Activated naive CD4-positive, alpha-beta T cell treated with anti-CD3 and anti-CD28 coated beads, Interleukin-2, amount 10 ng/mL, durations not matched to agents 7 days and 5 days (primary cell): ENCODE results near the gene MUC4.
A peak's percentile ranks its signal among the peaks of the same experiment; 100 is the strongest.
"Not testable (repeated sequence)": the region's sequence is repeated elsewhere in the genome, so short reads cannot be mapped to it uniquely, and the experiment has no call there.

ENCODE experiments used
- CTCF ChIA-PET: fragments of 350-600 bp; sonication (Branson Sonifier 250); formaldehyde crosslinking; loops from one replicate; lab custom pipeline; 2021; ENCODE audit warnings: antibody characterized with exemption; lab: Charles Lee
- DNase-seq: peaks from one replicate; pipeline ENCODE4 v3.0.0-alpha.2; 2020
- H3K27ac Mint-ChIP-seq: one replicate; pipeline ENCODE4 v1.8.0; 2021; ENCODE audit warnings: mild to moderate bottlenecking, moderate library complexity, mixed read lengths
- H3K27me3 Mint-ChIP-seq: one replicate; pipeline ENCODE4 v1.8.0; 2021; ENCODE audit warnings: mild to moderate bottlenecking, mixed read lengths
- H3K36me3 Mint-ChIP-seq: one replicate; pipeline ENCODE4 v1.8.0; 2021; ENCODE audit warnings: mixed read lengths
- H3K4me1 Mint-ChIP-seq: one replicate; pipeline ENCODE4 v1.8.0; 2021; ENCODE audit warnings: mixed read lengths
- H3K4me3 Mint-ChIP-seq: one replicate; pipeline ENCODE4 v1.8.0; 2021; ENCODE audit warnings: mild to moderate bottlenecking, moderate library complexity, mixed read lengths
- H3K9me3 Mint-ChIP-seq: one replicate; pipeline ENCODE4 v1.8.0; 2021; ENCODE audit warnings: mixed read lengths

MUC4 gene

GRCh38 chr3:195770841-195771645 lies 40.7 kb downstream of the MUC4 start:
- H3K36me3 Mint-ChIP-seq, H3K9me3 Mint-ChIP-seq, H3K4me3 Mint-ChIP-seq, H3K4me1 Mint-ChIP-seq, H3K27me3 Mint-ChIP-seq: not testable (repeated sequence)
- peak; percentile 21 for DNase-seq
- peak overlapping the region; percentile 14 for H3K27ac Mint-ChIP-seq
- CTCF ChIA-PET = interaction anchor here (1.2 kb wide), 1 partner anchor 12 kb away, joined by 3 read pairs; no protein-coding TSS in a partner anchor

- CTCF ChIA-PET = interaction anchor here (1.2 kb wide), 1 partner anchor 11 kb away, joined by 3 read pairs; no protein-coding TSS in a partner anchor
- H3K4me1 Mint-ChIP-seq = no peaks in the 10 kb centered on the region
- peaks cover 5% of the 10 kb centered on the region for H3K9me3 Mint-ChIP-seq
- H3K27me3 Mint-ChIP-seq = peaks cover 10% of the 10 kb centered on the region
- peak; percentile 8 for DNase-seq
- no peak overlapping the region for H3K27ac Mint-ChIP-seq
- no peak overlapping the region for H3K4me3 Mint-ChIP-seq
- H3K36me3 Mint-ChIP-seq = no peaks in the 10 kb centered on the region
These were observed 41.5 kb downstream of the MUC4 start for GRCh38 chr3:195770081-195770840.

- peak; percentile 11 for DNase-seq
- Mint-ChIP-seq H3K27me3 (peaks cover 16% of the 10 kb centered on the region), H3K27ac (no peak overlapping the region), H3K36me3 (no peaks in the 10 kb centered on the region), H3K4me1 (no peaks in the 10 kb centered on the region), H3K9me3 (peaks cover 5% of the 10 kb centered on the region), H3K4me3 (no peak overlapping the region)
- CTCF ChIA-PET = interaction anchor here (1.2 kb wide), 1 partner anchor 10 kb away, joined by 3 read pairs; no protein-coding TSS in a partner anchor
These were observed 42.2 kb downstream of the MUC4 start for GRCh38 chr3:195769551-195769950.

DNA sequence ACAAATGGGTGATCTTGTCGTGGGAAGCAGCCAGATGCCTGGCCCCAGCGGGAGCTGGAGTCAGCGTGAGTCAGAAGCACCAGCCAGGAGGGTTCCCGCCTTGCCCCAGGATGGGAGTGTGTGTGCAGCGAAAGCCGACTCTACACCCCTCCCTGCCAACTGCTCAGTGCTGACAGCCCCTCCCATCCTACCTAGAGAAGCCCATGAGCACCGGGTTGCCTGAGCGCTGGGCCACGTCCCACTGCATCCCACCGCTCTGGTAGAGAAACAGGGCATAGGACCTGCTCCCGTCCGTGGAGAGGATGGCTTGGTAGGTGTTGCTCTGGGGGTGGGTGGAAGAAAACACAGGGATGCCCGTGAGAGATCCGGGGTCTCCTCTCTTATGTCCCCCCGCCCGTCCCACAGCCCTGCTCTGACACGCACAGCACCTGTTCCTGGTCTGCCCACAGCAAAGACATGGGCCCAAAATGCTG lies 42.9 kb downstream of the MUC4 start:
- peak; percentile 8 for DNase-seq
- no peaks in the 10 kb centered on the region for H3K4me1 Mint-ChIP-seq
- no peaks in the 10 kb centered on the region for H3K36me3 Mint-ChIP-seq
- peaks cover 23% of the 10 kb centered on the region for H3K27me3 Mint-ChIP-seq
- no peak overlapping the region for H3K27ac Mint-ChIP-seq
- H3K9me3 Mint-ChIP-seq = peaks cover 5% of the 10 kb centered on the region
- CTCF ChIA-PET = no interaction called here
- no peak overlapping the region for H3K4me3 Mint-ChIP-seq

DNA sequence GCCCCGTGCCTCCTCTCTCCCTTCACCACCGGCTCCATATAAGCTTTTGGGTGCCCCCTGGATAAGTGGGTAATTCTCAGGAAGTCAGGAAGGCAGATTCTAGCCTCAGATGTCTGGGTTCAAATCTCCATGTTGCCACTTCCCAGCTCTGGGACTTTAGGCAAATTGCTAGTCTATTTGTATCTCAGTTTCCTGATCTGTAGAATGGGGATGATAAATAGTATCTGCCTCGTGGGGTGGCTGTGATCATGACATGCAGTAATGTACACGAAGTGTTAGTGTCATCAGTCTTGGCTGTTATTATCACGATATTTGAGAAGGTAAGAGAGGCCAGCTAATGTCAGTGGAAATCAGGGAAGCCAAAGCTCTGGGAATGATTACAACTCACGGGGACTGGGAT lies 43.3 kb downstream of the MUC4 start:
- Mint-ChIP-seq H3K9me3 (peaks cover 5% of the 10 kb centered on the region), H3K36me3 (no peaks in the 10 kb centered on the region), H3K27me3 (peaks cover 28% of the 10 kb centered on the region), H3K4me3 (no peak overlapping the region), H3K4me1 (no peaks in the 10 kb centered on the region), H3K27ac (no peak overlapping the region)
- CTCF ChIA-PET = no interaction called here
- DNase-seq = no peak

DNA sequence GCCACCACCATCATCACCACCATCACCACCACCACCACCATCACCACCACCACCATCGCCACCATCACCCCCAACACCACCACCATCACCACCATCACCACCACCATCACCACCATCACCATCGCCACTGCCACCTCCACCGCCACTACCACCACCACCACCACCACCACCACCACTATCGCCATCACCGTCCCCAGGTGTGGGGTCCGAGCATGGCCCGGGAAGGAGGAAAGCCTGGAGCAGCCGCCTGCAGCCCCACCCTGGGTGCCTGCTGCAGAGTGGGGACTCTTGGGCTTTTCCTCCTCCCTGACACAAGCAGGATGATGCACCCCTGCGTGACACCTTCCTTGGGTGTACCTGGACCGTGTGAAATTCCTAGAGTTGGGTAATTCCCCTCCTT lies 43.9 kb downstream of the MUC4 start:
- no peak overlapping the region for H3K4me3 Mint-ChIP-seq
- CTCF ChIA-PET = no interaction called here
- H3K27ac Mint-ChIP-seq = no peak overlapping the region
- peaks cover 2% of the 10 kb centered on the region for H3K4me1 Mint-ChIP-seq
- peak; percentile 10 for DNase-seq
- H3K9me3 Mint-ChIP-seq = peaks cover 5% of the 10 kb centered on the region
- H3K36me3 Mint-ChIP-seq = peaks cover 1% of the 10 kb centered on the region
- H3K27me3 Mint-ChIP-seq = peaks cover 34% of the 10 kb centered on the region

DNA sequence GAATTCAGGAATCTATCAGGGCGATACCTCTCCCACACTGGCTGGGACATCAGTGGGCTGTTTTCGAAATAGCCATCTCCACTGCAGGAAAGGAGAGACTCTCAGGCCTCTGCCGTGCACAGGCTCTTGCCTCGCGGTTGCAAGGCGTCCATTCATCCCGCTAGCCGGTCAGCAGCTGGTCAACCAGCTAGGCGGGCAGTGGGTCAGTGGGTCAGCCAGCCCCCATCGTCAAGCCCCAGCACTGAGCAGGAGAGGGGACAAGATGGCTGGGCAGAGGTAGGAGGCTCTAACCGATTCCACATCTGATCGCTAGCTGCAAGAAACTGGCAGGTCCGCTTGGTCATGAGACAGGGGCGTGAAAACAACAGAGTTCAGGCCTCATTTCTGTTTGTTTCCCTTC lies 45.1 kb downstream of the MUC4 start:
- Mint-ChIP-seq H3K27ac (no peak overlapping the region), H3K9me3 (peaks cover 3% of the 10 kb centered on the region), H3K4me1 (peaks cover 2% of the 10 kb centered on the region), H3K36me3 (peaks cover 1% of the 10 kb centered on the region), H3K4me3 (no peak overlapping the region), H3K27me3 (peaks cover 43% of the 10 kb centered on the region)
- CTCF ChIA-PET = no interaction called here
- peak; percentile 7 for DNase-seq

DNA sequence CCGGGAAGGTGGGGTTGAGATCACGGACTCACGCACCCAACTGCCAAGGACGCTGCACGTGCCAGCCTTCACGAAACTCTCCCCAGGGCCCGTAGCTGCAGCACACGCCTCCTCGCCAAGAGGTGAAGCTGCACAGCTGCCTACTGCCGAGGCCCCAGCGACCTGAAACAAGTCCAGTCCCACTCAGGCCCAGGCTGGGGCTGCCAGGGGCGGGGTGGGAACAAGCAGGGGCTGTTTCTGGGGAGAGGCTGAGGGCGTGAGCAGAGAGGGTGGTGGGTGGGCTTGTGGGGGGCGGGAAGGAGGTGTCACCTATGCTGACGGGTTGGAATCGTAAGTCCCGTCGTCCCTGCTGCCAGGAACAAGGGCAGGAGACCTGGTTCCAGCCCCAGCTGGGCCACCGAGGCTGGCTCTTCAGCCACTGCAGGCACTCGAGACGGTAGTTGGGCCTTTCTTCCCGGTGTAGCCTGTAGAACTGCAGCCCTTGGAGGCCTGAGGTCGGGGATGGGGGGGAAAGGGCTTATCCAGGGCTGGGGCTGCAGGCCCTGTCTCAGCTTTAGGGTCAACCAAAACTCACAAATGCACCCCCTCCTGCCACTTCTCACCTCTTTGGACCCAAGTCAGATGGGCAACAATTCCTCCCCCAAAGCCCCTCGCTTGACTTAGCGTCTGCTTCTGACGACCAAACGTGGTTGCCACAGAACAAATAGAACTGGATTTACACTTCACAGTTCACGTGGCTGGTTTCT lies 46.6 kb downstream of the MUC4 start:
- H3K4me1 Mint-ChIP-seq = peaks cover 5% of the 10 kb centered on the region
- CTCF ChIA-PET = no interaction called here
- H3K4me3 Mint-ChIP-seq = no peak overlapping the region
- peaks cover 1% of the 10 kb centered on the region for H3K36me3 Mint-ChIP-seq
- H3K27me3 Mint-ChIP-seq = peaks cover 59% of the 10 kb centered on the region
- peak; percentile 13 for DNase-seq
- peaks cover 3% of the 10 kb centered on the region for H3K9me3 Mint-ChIP-seq
- no peak overlapping the region for H3K27ac Mint-ChIP-seq

DNA sequence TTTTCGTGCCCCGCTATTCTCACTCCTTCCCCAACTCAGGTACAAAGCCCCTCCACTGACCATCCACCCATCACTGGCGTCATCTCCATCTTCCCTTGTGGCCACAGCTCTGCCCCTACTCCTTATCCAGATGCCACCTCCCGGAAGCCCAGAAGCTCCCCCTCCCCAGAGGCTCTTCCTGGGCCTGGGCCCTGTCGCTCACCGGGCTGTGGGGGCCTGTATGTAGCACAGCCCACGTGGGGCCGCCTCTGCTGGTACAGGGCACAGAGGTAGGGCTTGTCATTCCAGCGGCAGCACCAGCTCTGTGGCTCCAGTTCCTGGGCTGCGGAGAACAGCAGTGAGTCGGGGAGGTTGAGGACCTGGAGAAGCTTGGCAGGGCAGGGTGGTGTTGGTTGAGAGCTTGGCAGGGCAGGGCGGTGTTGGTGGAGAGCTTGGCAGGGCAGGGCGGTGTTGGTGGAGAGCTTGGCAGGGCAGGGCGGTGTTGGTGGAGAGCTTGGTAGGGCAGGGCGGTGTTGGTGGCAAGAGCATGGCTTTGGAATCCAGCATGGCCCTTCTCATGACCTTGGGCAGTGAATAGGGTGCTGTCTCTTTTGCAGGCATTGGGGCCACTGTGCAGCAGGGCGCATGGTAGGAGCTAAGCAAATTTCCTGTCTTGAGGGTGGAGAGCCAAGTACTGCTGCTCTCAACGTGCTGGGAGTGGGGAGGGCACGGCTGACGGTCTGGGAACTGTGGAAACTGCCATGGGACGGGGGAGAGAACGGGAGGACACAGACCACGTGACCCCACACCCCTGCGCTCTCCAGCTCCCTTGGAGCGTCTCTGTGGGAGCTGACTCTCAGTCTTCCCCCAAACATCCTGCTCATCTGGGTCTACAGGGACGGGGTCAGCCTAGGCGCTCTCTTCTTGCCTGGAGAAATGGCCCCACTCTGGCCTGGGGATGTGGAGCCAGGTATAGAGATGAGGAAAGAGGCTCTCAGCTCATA lies 47.6 kb downstream of the MUC4 start:
- no peak overlapping the region for H3K27ac Mint-ChIP-seq
- peaks cover 69% of the 10 kb centered on the region for H3K27me3 Mint-ChIP-seq
- no peak for DNase-seq
- H3K4me1 Mint-ChIP-seq = peaks cover 5% of the 10 kb centered on the region
- no peak overlapping the region for H3K4me3 Mint-ChIP-seq
- CTCF ChIA-PET = no interaction called here
- peaks cover 1% of the 10 kb centered on the region for H3K36me3 Mint-ChIP-seq
- H3K9me3 Mint-ChIP-seq = peaks cover 3% of the 10 kb centered on the region

DNA sequence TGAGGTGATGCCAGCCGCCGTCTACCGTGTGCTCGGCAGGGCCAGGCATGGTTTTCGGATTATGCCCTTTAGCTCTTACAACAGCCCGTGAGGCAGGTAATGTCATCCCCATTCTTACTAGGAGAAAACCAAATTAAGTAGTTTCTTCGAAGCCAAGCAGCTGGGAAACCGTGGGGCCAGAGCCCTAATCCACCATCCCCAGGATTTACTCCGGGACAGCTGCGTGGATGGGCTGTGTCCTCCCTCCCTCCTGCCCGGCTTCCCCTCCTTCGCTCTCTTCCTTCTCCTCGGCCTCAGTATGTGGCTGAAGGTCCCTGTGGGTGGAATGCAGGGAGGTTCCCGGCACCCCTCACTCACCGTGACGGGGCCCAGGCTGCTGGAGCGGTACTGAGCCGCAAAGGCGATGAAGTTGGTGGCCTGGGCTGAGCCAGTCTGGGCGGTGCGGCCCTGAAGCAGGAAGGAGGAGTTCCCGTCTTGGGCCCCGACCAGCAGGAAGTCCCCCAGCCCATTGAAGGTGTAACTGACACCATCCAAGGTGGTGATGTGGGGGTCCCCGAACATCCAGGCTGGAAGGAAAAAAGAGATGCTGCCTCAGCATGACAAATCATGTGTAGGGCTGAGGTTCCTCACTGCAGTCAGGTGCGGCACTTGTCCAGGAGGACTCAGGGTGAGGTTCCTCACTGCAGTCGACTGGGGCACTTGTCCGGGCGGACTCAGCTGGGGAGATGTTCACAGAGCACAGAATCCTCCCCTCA lies 48.5 kb downstream of the MUC4 start:
- H3K4me1 Mint-ChIP-seq = peaks cover 5% of the 10 kb centered on the region
- H3K27ac Mint-ChIP-seq = no peak overlapping the region
- no peak overlapping the region for H3K4me3 Mint-ChIP-seq
- DNase-seq = no peak
- H3K9me3 Mint-ChIP-seq = peaks cover 3% of the 10 kb centered on the region
- peaks cover 75% of the 10 kb centered on the region for H3K27me3 Mint-ChIP-seq
- CTCF ChIA-PET = no interaction called here
- H3K36me3 Mint-ChIP-seq = peaks cover 1% of the 10 kb centered on the region

DNA sequence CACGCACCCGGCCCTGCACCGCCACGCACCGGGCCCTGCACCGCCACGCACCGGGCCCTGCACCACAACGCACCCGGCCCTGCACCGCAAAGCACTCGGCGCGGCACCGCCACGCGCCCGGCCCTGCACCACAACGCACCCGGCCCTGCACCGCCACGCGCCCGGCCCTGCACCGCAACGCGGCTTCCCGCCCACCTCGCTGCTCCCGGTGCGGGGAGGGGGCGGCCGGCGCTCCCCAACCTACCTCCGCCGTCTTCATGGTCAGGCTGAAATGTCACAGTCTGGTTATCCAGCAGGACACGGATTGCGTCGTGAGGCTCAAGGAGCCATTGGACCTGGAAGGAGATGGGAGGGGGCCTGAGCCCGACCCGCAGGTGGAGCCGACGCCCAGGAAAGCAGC lies 49.1 kb downstream of the MUC4 start:
- peaks cover 1% of the 10 kb centered on the region for H3K36me3 Mint-ChIP-seq
- H3K27me3 Mint-ChIP-seq = peaks cover 82% of the 10 kb centered on the region
- H3K27ac Mint-ChIP-seq = no peak overlapping the region
- DNase-seq = no peak
- CTCF ChIA-PET = no interaction called here
- peaks cover 5% of the 10 kb centered on the region for H3K4me1 Mint-ChIP-seq
- no peak overlapping the region for H3K4me3 Mint-ChIP-seq
- peaks cover 3% of the 10 kb centered on the region for H3K9me3 Mint-ChIP-seq

DNA sequence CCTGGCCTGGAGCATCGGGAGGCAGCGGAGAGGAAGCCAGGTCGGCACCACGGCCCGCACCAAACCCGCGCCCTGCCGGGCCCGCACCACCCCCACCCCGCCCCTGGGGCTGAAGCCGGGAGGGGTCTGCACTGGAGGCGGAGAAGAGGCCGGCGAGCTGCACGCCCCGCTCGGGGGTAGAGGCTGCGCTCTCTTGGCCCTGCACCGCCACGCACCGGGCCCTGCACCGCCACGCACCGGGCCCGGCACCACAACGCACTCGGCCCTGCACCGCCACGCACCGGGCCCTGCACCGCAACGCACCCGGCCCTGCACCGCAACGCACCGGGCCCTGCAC lies 49.5 kb downstream of the MUC4 start:
- DNase-seq = peak; percentile 18
- H3K9me3 Mint-ChIP-seq = peaks cover under 1% of the 10 kb centered on the region
- H3K4me3 Mint-ChIP-seq = no peak overlapping the region
- H3K27me3 Mint-ChIP-seq = peaks cover 86% of the 10 kb centered on the region
- peaks cover 5% of the 10 kb centered on the region for H3K4me1 Mint-ChIP-seq
- H3K36me3 Mint-ChIP-seq = peaks cover 1% of the 10 kb centered on the region
- H3K27ac Mint-ChIP-seq = no peak overlapping the region
- CTCF ChIA-PET = no interaction called here
